Caco-2 (cell line): ENCODE data around the gene COMMD7. TPM values are rescaled to one million over a fixed set of nuclear protein-coding genes. Genes with fewer than 3 reads are reported as not detected.

Source experiments
- BruUV-seq: library from RNA; stranded (reverse); fragments of 400-500 nt; replicated peaks from 2 replicates; lab custom pipeline; 2021; lab: Mats Ljungman, UMichigan
- CTCF ChIA-PET: fragments of 300-600 bp; sonication (Branson Sonifier 250); formaldehyde crosslinking; loops from one replicate; lab custom pipeline; 2022; ENCODE audit warnings: antibody characterized with exemption; lab: Charles Lee
- POLR2A ChIA-PET: fragments of 300-600 bp; sonication (Branson Sonifier 250); formaldehyde crosslinking; loops from one replicate; lab custom pipeline; 2022; ENCODE audit warnings: antibody characterized with exemption; lab: Charles Lee
- DNase-seq, 2 experiments: peaks; one replicate each; pipeline versions ENCODE4 v3.0.0 to v3.0.0-alpha.2; 2020 to 2022
- H3K27me3 ChIP-seq: replicated peaks from 2 replicates; pipeline ENCODE4 v1.6.0; 2011; ENCODE audit warnings: low read length; ENCODE audit not compliant: control insufficient read depth, insufficient read depth
- H3K36me3 ChIP-seq: 2 replicates; pipeline ENCODE4 v1.5.1; 2011; ENCODE audit warnings: low read length; ENCODE audit not compliant: control insufficient read depth, insufficient read depth
- H3K4me1 ChIP-seq: fragments of 250-450 bp; sonication (Bioruptor Pico); 2 replicates; pipeline ENCODE4 v1.5.1; 2020; ENCODE audit warnings: mild to moderate bottlenecking
- H3K4me3 ChIP-seq: 2 replicates; pipeline ENCODE4 v1.5.1; 2011; ENCODE audit warnings: low read depth, mild to moderate bottlenecking, control low read depth, low read length
- H3K9me3 ChIP-seq: fragments of 250-450 bp; sonication (Bioruptor Pico); 2 replicates; pipeline ENCODE4 v1.5.1; 2020; ENCODE audit warnings: mild to moderate bottlenecking, moderate library complexity
- H3K27ac Mint-ChIP-seq: one replicate; pipeline ENCODE4 v1.8.0; 2022; ENCODE audit warnings: mixed read lengths; ENCODE audit not compliant: unreplicated experiment
- H3K27me3 Mint-ChIP-seq: one replicate; pipeline ENCODE4 v1.8.0; 2022; ENCODE audit warnings: mixed read lengths; ENCODE audit not compliant: insufficient read depth, unreplicated experiment
- H3K36me3 Mint-ChIP-seq: one replicate; pipeline ENCODE4 v1.8.0; 2022; ENCODE audit warnings: mild to moderate bottlenecking, mixed read lengths; ENCODE audit not compliant: insufficient read depth, unreplicated experiment
- H3K4me1 Mint-ChIP-seq: one replicate; pipeline ENCODE4 v1.8.0; 2022; ENCODE audit warnings: low read depth, mixed read lengths; ENCODE audit not compliant: unreplicated experiment
- H3K4me3 Mint-ChIP-seq: one replicate; pipeline ENCODE4 v1.8.0; 2022; ENCODE audit warnings: mild to moderate bottlenecking, moderate library complexity, mixed read lengths; ENCODE audit not compliant: unreplicated experiment
- H3K9me3 Mint-ChIP-seq: one replicate; pipeline ENCODE4 v1.8.0; 2022; ENCODE audit warnings: mixed read lengths; ENCODE audit not compliant: unreplicated experiment
- intact Hi-C: fragments of 100-400 bp; cut with micrococcal nuclease; formaldehyde crosslinking; loops from one replicate; pipeline ENCODE4 v1.10.0; 2022; ENCODE audit not compliant: unreplicated experiment
- total RNA-seq: library from RNA; stranded (reverse); gene quantifications from 2 replicates; pipeline ENCODE4 v1.2.3, GENCODE V29; 2022
- TF ChIP-seq, protein P1 (sequence below), 2 experiments: fragments of 200-600 bp in 1 of 2; IDR thresholded peaks; 1 replicate in 1 of 2; 2 replicates in 1 of 2; pipeline versions ENCODE4 v1.5.1 to v1.8.0; 2011 to 2022; ENCODE audit warnings: antibody characterized with exemption in 1 of 2, control low read depth in 1 of 2, inconsistent platforms in 1 of 2, low read depth in 1 of 2, low read length in 1 of 2, mild to moderate bottlenecking in 1 of 2, moderate library complexity in 1 of 2; ENCODE audit not compliant: insufficient read depth in 1 of 2, severe bottlenecking in 1 of 2, unreplicated experiment in 1 of 2

Gene COMMD7
- total RNA-seq, 1 experiment from 2014 or later, result 160 TPM

GRCh38 chr20:32672982-32673851, 70.0 kb downstream of the COMMD7 start:
- Mint-ChIP-seq H3K9me3 (no peaks in the 10 kb centered on the region), H3K4me1 (peaks cover 22% of the 10 kb centered on the region), H3K27ac (no peak overlapping the region), H3K4me3 (no peak overlapping the region), H3K27me3 (no peaks in the 10 kb centered on the region), H3K36me3 (no peaks in the 10 kb centered on the region)
- DNase-seq, result no peak
- ChIA-PET POLR2A (interaction anchor here (1.0 to 1.1 kb wide), 2 partner anchors 104 to 105 kb away, joined by 3 read pairs; no protein-coding TSS in a partner anchor), CTCF (interaction anchor here (0.6 to 6.1 kb wide), 9 partner anchors 8 to 340 kb away, joined by 3 to 155 read pairs (median 6); partner anchors contain the start of gene COMMD7)
- Histone ChIP-seq H3K36me3 (no peaks in the 10 kb centered on the region), H3K4me1 (peaks cover 13% of the 10 kb centered on the region; the same call in 1 of the 2 replicates), H3K4me3 (no peak overlapping the region), H3K9me3 (no peaks in the 10 kb centered on the region), H3K27me3 (no peaks in the 10 kb centered on the region)
- intact Hi-C loops, result no loop called here
- no TSS peak for BruUV-seq
- TF ChIP-seq, protein P1, sequence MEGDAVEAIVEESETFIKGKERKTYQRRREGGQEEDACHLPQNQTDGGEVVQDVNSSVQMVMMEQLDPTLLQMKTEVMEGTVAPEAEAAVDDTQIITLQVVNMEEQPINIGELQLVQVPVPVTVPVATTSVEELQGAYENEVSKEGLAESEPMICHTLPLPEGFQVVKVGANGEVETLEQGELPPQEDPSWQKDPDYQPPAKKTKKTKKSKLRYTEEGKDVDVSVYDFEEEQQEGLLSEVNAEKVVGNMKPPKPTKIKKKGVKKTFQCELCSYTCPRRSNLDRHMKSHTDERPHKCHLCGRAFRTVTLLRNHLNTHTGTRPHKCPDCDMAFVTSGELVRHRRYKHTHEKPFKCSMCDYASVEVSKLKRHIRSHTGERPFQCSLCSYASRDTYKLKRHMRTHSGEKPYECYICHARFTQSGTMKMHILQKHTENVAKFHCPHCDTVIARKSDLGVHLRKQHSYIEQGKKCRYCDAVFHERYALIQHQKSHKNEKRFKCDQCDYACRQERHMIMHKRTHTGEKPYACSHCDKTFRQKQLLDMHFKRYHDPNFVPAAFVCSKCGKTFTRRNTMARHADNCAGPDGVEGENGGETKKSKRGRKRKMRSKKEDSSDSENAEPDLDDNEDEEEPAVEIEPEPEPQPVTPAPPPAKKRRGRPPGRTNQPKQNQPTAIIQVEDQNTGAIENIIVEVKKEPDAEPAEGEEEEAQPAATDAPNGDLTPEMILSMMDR (IDR thresholded peaks at IDR 0.05; ENCODE audit: insufficient read depth in 1 of 2, low read depth in 1 of 2, low read length in 1 of 2, severe bottlenecking in 1 of 2, unreplicated experiment in 1 of 2), result no peak

GRCh38 chr20:32672394-32672981, 70.8 kb downstream of the COMMD7 start:
- Mint-ChIP-seq H3K27me3 (no peaks in the 10 kb centered on the region), H3K27ac (no peak overlapping the region), H3K36me3 (no peaks in the 10 kb centered on the region), H3K4me1 (peaks cover 15% of the 10 kb centered on the region), H3K4me3 (no peak overlapping the region), H3K9me3 (no peaks in the 10 kb centered on the region)
- Histone ChIP-seq H3K4me3 (no peak overlapping the region), H3K4me1 (peaks cover 13% of the 10 kb centered on the region; the same call in 1 of the 2 replicates), H3K9me3 (no peaks in the 10 kb centered on the region), H3K27me3 (no peaks in the 10 kb centered on the region), H3K36me3 (no peaks in the 10 kb centered on the region)
- DNase-seq, result no peak
- TF ChIP-seq, protein P1 (IDR thresholded peaks at IDR 0.05; ENCODE audit: insufficient read depth in 1 of 2, low read depth in 1 of 2, low read length in 1 of 2, severe bottlenecking in 1 of 2, unreplicated experiment in 1 of 2), result no peak
- no TSS peak for BruUV-seq
- ChIA-PET CTCF (interaction anchor here (0.6 to 6.1 kb wide), 7 partner anchors 24 to 105 kb away, joined by 3 to 155 read pairs (median 6); partner anchors contain the start of gene COMMD7), POLR2A (interaction anchor here (1.0 to 1.1 kb wide), 2 partner anchors 104 to 106 kb away, joined by 3 read pairs; no protein-coding TSS in a partner anchor)
- intact Hi-C loops, result no loop called here

DNA sequence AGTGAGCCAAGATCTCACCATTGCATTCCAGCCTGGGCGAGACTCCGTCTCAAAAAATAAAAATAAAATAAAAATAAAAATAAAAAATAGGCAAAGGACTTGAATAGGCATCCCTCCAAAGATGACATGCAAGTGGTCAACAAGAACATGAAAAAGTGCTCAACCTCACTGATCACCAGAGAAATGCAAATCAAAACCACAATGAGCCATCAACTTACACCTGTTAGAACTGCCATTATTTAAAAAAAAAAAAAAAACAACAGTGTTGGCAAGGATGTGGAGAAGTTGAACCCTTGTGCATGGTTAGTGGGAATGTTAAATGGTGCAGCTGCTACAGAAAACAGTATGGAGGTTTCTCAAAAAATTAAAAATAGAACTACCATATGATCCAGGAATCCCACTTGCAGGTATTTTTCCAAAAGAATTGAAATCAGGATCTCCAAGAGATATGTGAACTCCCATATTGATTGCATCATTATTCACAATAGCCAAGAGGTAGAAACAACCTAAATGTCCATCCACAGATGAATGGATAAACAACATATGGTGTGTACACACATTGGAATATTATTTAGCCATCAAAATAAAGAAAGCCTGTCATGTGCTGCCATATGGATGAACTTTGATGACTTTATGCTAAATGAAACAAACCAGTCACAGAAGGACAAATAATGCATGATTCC, 72.4 kb downstream of the COMMD7 start:
- Histone ChIP-seq H3K9me3 (no peaks in the 10 kb centered on the region), H3K36me3 (no peaks in the 10 kb centered on the region), H3K4me3 (no peak overlapping the region), H3K27me3 (no peaks in the 10 kb centered on the region), H3K4me1 (peaks cover 13% of the 10 kb centered on the region; the same call in 1 of the 2 replicates)
- TF ChIP-seq, protein P1 (IDR thresholded peaks at IDR 0.05; ENCODE audit: insufficient read depth in 1 of 2, low read depth in 1 of 2, low read length in 1 of 2, severe bottlenecking in 1 of 2, unreplicated experiment in 1 of 2), result no peak
- DNase-seq, result no peak
- Mint-ChIP-seq H3K4me1 (peaks cover 13% of the 10 kb centered on the region), H3K27ac (no peak overlapping the region), H3K9me3 (no peaks in the 10 kb centered on the region), H3K36me3 (no peaks in the 10 kb centered on the region), H3K27me3 (no peaks in the 10 kb centered on the region), H3K4me3 (no peak overlapping the region)
- ChIA-PET CTCF (interaction anchor here (0.6 kb wide), 1 partner anchor 134 kb away, joined by 4 read pairs; no protein-coding TSS in a partner anchor), POLR2A (no interaction called here)
- BruUV-seq, result no TSS peak
- intact Hi-C loops, result no loop called here
